Right atrium auricular region (tissue), 2 donors: Measurements from ENCODE around the gene WNT1. TPM values are rescaled to one million over a fixed set of nuclear protein-coding genes. Genes with fewer than 3 reads are reported as not detected.

Experiments used
- DNase-seq: peaks from one replicate; pipeline ENCODE4 v3.0.0-alpha.2; 2019; ENCODE audit warnings: low spot score
- H3K27ac ChIP-seq, 2 donors: fragments of 200-600 bp; sonication (generic); 1 replicate in 1 of 2; 2 replicates in 1 of 2; pipeline ENCODE4 v1.5.1; 2016 to 2019
- H3K27me3 ChIP-seq, 2 donors: fragments of 200-600 bp; sonication (generic); one replicate each; pipeline versions ENCODE4 v1.5.1 to v1.6.0; 2017 to 2019
- H3K36me3 ChIP-seq: fragments of 200-600 bp; sonication (generic); one replicate; pipeline ENCODE4 v1.5.1; 2016
- H3K4me1 ChIP-seq, 2 donors: fragments of 200-600 bp; sonication (generic); one replicate each; pipeline versions ENCODE4 v1.5.1 to v1.6.0; 2017 to 2019
- H3K4me3 ChIP-seq, 2 donors: fragments of 200-600 bp; sonication (generic); 1 replicate in 1 of 2; 2 replicates in 1 of 2; pipeline ENCODE4 v1.5.1; 2017 to 2019; ENCODE audit warnings: mild to moderate bottlenecking in 1 of 2, moderate library complexity in 1 of 2
- H3K9me3 ChIP-seq, 2 donors: fragments of 200-600 bp; sonication (generic); one replicate each; pipeline ENCODE4 v1.5.1; 2019
- total RNA-seq, 2 donors: library from RNA; depleted of rRNA; stranded (reverse); fragments of >200 nt; gene quantifications; one replicate each; pipeline ENCODE4 v1.1.0, GENCODE V29; 2016
- TF ChIP-seq, protein P1 (sequence below), 2 donors: fragments of 200-600 bp; sonication (generic); IDR thresholded peaks; one replicate each; pipeline ENCODE4 v1.5.1; 2019; ENCODE audit warnings: antibody characterized with exemption in 2 of 2

The WNT1 gene
- total RNA-seq, 2 donors from 2014 or later = not detected

DNA sequence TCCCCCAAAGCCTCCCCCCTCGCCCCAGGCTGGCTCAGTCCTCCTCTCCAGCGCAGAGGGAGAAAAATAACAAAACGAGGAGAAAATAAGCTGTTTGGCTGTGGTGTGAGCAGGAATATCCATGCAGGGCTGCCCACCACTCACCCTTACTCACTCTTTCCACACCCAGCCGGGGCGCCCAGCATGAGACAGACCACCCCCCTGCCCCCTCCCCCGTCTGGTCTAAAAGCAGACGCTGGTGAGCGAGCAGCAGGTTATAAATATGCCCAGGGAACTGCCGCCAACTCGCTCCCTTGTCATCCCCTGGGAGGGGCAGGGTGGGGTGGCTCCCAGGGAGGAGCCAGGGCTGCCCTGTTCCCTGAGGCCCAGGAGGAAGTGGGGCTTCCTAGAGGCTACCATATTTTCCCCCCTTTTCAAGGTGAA is 7.4 kb downstream of the WNT1 start:
- DNase-seq = no peak
- TF ChIP-seq, protein P1, sequence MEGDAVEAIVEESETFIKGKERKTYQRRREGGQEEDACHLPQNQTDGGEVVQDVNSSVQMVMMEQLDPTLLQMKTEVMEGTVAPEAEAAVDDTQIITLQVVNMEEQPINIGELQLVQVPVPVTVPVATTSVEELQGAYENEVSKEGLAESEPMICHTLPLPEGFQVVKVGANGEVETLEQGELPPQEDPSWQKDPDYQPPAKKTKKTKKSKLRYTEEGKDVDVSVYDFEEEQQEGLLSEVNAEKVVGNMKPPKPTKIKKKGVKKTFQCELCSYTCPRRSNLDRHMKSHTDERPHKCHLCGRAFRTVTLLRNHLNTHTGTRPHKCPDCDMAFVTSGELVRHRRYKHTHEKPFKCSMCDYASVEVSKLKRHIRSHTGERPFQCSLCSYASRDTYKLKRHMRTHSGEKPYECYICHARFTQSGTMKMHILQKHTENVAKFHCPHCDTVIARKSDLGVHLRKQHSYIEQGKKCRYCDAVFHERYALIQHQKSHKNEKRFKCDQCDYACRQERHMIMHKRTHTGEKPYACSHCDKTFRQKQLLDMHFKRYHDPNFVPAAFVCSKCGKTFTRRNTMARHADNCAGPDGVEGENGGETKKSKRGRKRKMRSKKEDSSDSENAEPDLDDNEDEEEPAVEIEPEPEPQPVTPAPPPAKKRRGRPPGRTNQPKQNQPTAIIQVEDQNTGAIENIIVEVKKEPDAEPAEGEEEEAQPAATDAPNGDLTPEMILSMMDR (IDR thresholded peaks at IDR 0.05) = no peak
- peak overlapping the region in 1 of 2 donors; percentile 41 for H3K27ac ChIP-seq
- no peaks in the 10 kb centered on the region for H3K36me3 ChIP-seq
- peaks cover 0 to 23% of the 10 kb centered on the region in 2 donors for H3K4me1 ChIP-seq
- peaks cover under 1 to 13% of the 10 kb centered on the region in 2 donors for H3K27me3 ChIP-seq
- H3K4me3 ChIP-seq = no peak overlapping the region
- H3K9me3 ChIP-seq = no peaks in the 10 kb centered on the region

DNA sequence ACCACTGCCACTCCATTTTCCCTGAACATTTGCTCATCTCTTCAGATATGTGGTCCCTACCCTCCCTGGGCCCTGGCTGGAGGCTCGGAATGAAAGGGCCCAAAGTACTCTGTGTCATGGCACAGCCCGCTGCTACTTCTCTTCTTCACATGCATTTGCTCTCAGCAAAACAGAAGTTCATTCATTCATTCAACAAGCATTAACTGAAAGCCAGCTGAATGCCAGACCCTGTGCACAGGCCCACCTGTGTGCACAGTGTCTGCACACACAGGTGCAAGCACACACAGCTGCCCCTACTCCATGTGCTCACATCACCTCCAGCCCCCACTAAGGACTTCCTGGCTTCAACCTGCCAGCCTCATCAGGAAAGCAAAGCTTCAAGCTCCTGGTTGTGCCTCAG is 7.8 kb downstream of the WNT1 start:
- Histone ChIP-seq H3K9me3 (no peaks in the 10 kb centered on the region), H3K4me3 (no peak overlapping the region), H3K36me3 (no peaks in the 10 kb centered on the region), H3K27me3 (peaks cover 0 to 9% of the 10 kb centered on the region in 2 donors), H3K4me1 (peaks cover 0 to 19% of the 10 kb centered on the region in 2 donors), H3K27ac (peak overlapping the region in 1 of 2 donors; percentile 41)
- no peak for DNase-seq
- TF ChIP-seq, protein P1 (IDR thresholded peaks at IDR 0.05) = no peak

DNA sequence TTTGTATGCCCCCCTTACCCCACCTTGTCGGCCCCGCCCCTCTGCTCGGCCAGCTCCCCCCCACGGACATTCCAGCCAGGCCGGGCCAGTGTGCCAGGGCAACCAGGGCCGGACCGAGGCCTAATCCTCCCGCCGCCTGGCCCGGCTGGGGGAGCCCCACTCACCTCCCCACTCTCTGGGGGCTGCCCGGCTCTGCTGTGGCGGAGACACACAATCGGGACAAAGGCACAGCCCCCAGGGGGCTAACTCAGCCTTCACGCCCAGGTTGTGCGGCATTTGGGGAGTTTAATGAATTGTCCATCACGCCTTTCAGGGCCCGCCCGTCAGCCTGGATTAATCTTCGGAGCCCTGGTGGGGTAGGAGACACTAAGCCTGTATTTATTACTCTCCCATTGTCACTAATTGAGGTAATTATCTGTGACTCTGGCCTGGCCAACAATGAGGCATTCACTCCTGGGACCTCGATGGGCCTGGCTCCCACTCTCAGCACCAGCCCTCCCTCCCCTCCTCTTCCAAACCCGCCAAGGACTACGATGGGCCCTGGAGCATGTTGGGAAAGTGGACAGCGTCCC is 8.7 kb downstream of the WNT1 start:
- DNase-seq = no peak
- H3K4me3 ChIP-seq = no peak overlapping the region
- H3K9me3 ChIP-seq = no peaks in the 10 kb centered on the region
- TF ChIP-seq, protein P1 (IDR thresholded peaks at IDR 0.05) = no peak
- H3K36me3 ChIP-seq = no peaks in the 10 kb centered on the region
- peaks cover 0 to under 1% of the 10 kb centered on the region in 2 donors for H3K27me3 ChIP-seq
- H3K27ac ChIP-seq = no peak overlapping the region
- peaks cover 0 to 12% of the 10 kb centered on the region in 2 donors for H3K4me1 ChIP-seq

DNA sequence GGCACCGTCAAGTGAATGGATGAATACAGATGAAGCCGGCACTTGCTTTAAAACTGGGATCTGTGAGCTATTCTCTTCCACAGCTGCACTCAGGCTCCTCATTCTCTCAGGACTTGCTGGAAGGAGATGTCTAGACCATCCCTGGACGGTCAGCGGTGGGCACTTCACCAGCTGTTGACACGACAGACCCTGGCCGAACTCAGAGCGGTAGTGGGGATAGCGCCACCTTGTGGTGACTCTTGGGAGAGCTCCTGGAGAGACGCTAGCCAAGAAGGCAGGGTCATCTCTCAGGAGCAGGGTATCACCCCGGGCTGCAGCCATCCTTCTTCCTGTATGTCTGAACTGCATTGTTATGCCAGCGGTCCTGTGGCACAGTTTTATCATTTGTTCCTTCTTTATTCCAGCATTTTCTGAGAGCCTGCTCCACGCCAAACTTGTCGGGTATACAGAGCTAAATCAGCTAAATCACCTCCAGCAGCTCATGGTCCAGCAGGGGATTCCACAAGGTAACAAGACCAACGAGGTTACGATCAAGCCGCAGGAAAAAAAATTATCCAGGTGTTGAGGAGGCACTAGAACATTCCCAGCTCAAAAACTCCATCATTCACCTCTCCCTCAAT is 10.0 kb downstream of the WNT1 start:
- DNase-seq = no peak
- Histone ChIP-seq H3K27me3 (no peaks in the 10 kb centered on the region), H3K9me3 (no peaks in the 10 kb centered on the region), H3K36me3 (no peaks in the 10 kb centered on the region), H3K27ac (no peak overlapping the region), H3K4me3 (no peak overlapping the region), H3K4me1 (peaks cover 0 to 12% of the 10 kb centered on the region in 2 donors)
- TF ChIP-seq, protein P1 (IDR thresholded peaks at IDR 0.05) = peak; percentile 75 to 92

DNA sequence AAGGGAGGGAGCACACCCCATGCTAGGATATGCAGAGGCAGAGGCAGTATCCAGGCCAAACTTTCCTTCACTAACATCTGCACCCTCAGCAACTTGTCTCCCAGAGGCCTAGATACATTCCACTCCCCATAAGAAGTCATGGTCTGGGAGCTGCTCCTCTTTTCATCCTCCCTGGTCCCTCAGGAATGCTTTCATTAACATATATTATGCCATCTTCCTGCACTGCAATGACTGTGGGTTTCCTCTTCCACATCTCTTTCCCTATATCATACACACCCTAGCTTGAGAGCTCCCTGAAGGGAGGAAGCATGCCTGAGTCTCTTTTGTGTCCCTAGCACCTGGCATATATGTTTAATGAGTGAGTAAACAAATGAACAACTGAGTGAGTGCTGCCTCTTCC is 12.4 kb downstream of the WNT1 start:
- peaks cover 6 to 8% of the 10 kb centered on the region in 2 donors for H3K27me3 ChIP-seq
- no peak overlapping the region for H3K4me3 ChIP-seq
- H3K27ac ChIP-seq = no peak overlapping the region
- TF ChIP-seq, protein P1 (IDR thresholded peaks at IDR 0.05) = no peak
- H3K4me1 ChIP-seq = peaks cover 0 to 17% of the 10 kb centered on the region in 2 donors
- H3K36me3 ChIP-seq = no peaks in the 10 kb centered on the region
- no peaks in the 10 kb centered on the region for H3K9me3 ChIP-seq
- DNase-seq = no peak
